GM18858 (cell line): ENCODE results near the gene LRP5.

Source experiments
- ATAC-seq: cut with Tn5 transposase; IDR thresholded peaks from one replicate; pipeline ENCODE4 v1.9.1; 2021; ENCODE audit not compliant: unreplicated experiment

LRP5 gene

GRCh38 chr11:68369756-68370155 is 57.4 kb downstream of the LRP5 start:
- ATAC-seq = no peak

DNA sequence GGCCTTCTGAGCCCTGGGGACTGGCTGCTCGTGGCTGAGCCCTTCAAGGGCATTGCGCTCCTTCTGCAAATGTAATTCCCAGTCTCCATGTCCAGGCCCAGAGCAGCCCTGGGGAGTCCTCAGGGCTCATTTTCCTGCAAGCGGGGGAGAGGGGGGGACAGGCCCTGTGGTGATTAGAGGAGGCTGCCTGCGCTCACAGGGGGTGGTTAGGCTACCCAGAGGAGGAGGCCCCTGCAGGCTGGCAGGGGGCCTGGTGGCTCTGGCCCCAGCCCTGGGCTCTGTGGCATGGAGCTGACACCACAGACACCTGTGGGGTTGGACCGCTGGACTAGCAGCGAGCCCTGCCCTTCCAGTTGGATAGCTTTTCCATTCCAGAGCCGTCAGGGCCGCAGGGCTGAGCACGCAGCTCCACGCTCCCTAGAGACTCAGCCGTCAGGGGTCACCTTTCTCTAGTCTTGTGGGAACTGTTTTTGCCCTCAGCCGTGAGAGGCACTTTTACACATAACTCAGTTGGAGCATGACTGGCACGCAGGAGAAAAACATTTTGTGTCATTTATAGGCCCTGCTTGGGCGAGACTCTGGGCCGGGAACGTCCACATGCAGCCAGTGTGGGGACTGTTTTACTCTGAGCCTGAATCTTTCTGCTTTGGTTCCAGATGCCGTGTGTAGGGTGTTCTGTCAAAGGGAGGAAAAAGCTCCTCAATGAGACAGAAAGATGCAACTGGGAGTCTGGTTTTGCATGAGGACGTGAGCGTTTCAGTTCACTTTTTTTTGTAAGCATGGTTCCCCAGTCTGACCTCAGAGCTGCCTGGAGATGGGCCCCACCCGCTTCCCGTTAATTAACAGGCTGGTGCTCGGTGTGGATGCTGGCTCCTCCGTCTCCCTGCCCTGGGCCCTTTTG is 58.1 kb downstream of the LRP5 start:
- ATAC-seq = peak; percentile 59

- no peak for ATAC-seq
Observed at GRCh38 chr11:68371171-68372041, 59.0 kb downstream of the LRP5 start.

DNA sequence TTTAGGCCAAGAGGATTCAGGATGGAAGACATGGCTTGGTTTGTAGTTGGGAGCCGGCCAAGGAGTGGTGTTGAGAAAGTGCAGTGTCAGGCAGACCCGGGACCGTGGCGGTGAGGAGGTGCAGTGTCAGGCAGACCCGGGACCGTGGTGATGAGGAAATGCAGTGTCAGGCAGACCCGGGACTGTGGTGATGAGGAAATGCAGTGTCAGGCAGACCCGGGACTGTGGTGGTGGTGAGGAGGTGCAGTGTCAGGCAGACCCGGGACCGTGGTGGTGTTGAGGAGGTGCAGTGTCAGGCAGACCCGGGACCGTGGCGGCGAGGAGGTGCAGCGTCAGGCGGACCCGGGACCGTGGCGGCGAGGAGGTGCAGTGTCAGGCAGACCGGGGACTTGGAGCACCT is 59.7 kb downstream of the LRP5 start:
- ATAC-seq = no peak

GRCh38 chr11:68372625-68373024 is 60.2 kb downstream of the LRP5 start:
- ATAC-seq = no peak

- no peak for ATAC-seq
Observed at GRCh38 chr11:68373189-68373814, 60.9 kb downstream of the LRP5 start.

- ATAC-seq = no peak
Observed at GRCh38 chr11:68373815-68374501, 61.6 kb downstream of the LRP5 start.

DNA sequence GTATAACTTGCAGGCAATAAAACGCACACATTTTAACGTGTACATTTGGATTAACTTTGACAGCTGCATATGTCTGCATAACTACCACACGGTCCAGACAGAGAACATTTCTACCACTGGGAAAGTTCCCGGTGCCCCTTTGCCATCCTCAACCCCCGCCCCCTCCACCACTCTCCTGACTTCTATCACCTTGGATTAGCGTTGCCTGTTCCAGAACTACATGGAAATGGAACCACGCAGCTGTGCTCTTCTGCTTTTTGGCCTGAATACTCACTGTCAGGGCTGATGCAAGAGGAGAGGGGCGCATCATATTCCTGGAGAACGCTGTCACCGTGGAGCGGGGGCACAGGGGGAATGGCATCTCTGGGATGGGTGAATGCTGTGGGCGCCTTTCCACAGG is 62.1 kb downstream of the LRP5 start:
- ATAC-seq = no peak

DNA sequence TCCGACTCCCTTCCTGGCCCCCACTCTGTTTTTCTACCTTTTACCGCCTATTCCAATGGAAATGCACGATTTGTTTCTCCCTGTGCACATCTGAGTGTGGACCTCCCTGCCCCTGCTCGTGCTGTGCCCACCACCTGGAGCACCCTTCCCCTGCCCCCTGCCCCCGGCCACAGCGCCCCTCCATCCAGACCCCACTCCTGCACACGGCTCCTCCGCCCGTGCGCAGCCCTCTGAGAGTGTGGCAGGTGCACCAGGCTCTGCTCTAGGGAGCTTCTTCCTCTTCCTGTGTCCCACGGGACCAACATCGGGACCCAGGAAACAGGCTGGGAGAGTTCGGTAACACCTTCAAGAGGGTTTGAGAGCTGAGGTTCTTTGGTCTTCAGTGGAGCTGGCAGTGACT is 62.9 kb downstream of the LRP5 start:
- ATAC-seq = no peak

DNA sequence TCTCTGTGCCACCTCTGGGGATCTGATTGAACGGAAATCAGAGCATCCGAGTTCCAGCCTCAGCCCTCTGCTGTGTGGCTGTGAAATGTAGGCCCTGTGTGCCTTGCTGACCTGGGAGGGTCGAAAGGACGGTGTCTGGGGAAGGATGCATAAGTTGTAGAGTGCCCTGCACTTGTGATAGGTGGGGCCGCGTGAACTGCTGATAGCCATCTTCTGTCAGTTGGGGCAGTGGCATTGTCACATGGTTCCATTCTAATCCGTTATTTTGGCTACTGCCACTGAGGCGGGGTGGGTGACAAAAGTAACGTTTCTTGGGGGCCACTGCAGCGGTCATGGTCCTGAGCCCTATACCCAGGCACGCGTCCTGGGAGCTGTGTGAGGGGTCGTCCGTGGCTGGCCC is 63.4 kb downstream of the LRP5 start:
- ATAC-seq = no peak

DNA sequence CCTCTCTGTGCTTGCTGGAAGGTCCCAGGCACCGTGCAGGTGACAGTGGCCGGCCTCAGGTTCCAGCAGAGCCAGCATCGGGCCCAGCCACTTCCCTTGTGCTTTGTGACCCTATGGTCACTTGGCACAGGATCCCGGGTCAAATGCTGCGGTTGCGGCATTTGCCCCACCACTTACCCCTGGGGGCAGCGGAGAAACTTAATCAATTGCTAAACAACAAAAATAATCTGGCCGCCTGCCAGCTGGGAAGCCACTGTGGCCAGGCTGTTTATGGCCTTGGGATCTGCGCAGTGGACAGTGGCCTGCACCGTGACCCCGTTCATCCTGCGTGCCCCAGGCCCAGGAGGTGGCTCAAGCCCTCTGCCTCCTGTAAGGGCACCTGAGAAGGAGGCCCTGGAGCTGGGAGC is 65.0 kb downstream of the LRP5 start:
- ATAC-seq = no peak

- ATAC-seq = no peak
Observed at GRCh38 chr11:68379206-68379605, 66.8 kb downstream of the LRP5 start.

DNA sequence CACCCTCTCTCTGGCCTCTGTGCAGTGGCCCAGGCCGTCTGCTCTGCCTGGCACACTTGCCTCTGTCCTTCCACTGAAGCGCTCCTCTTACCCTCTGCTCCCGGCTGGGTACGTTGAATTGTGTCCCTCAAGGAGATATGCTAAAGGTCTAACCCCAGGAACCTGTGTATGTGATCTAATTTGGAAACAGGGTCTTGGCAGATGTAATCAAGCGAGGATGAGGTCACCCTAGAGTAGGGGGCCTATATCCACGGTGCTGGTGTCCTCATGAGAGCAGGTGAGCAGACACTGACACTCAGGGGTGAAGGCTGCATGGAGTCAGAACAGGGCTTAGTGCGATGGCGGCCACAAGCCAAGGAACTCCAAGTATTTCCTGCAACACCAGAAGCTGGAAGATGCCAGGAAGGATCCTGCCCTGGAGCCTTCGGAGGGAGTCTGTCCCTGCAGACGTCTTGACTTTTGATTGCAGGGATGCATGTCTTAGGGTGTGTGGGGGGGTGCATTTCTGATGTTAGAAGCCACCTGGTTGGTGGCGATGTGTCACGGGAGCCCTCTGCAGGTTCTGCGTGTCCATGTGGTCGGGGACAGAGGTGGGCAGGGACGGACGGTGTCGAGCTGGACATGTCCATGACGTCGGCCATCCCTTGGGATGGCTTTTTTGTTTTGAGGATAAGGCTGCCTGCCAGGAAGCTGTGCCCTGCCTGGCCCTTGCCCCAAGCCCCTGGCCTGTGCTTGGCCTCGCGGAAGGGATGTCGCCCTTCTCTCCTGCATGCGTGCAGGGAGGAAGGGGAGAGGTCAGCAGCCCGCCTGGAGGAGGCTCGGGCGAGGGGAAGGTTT is 68.6 kb downstream of the LRP5 start:
- no peak for ATAC-seq

DNA sequence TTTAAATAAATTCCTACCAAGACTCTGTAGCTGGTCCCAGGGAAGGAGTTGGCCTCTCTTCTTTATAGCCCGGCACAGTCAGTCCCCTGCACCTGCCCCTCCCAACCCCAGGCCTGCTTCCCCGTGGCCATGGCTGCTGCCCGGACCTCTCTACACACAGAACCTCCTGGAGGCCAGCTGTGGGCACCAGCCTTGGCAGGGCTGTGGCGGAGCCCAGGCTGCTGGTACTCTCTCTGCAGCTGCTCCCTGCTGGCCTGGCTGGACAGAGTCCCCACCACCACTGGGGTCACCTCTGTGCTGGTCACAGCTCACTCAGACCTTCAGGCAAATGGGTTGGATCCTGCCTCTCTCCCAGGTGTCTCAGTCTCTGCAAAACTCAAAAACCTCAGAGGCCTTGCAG is 69.3 kb downstream of the LRP5 start:
- no peak for ATAC-seq

GRCh38 chr11:68382358-68382998 is 70.1 kb downstream of the LRP5 start:
- no peak for ATAC-seq

- no peak for ATAC-seq
Observed at GRCh38 chr11:68383976-68384501, 71.6 kb downstream of the LRP5 start.

GRCh38 chr11:68384530-68385081 is 72.2 kb downstream of the LRP5 start:
- no peak for ATAC-seq

DNA sequence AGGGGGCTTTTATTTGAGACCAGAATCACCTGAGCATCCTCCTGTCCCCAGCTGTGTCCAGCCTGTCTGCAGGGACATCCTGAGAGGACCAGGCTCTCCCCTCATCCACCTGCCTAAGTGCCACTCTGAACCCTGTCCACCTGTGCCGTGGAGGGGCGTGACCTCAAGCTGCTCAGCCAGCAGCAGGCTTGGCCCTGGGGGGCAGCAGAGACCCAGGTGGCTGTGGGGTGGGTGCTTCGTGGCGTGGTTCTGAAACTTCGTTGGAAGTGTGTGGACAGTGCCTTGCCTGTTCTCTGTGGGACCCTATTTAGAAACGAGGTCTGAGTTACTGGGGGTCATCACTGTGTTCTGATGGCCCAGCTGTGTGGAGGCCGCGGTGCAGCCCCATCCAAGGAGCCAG is 72.7 kb downstream of the LRP5 start:
- no peak for ATAC-seq

DNA sequence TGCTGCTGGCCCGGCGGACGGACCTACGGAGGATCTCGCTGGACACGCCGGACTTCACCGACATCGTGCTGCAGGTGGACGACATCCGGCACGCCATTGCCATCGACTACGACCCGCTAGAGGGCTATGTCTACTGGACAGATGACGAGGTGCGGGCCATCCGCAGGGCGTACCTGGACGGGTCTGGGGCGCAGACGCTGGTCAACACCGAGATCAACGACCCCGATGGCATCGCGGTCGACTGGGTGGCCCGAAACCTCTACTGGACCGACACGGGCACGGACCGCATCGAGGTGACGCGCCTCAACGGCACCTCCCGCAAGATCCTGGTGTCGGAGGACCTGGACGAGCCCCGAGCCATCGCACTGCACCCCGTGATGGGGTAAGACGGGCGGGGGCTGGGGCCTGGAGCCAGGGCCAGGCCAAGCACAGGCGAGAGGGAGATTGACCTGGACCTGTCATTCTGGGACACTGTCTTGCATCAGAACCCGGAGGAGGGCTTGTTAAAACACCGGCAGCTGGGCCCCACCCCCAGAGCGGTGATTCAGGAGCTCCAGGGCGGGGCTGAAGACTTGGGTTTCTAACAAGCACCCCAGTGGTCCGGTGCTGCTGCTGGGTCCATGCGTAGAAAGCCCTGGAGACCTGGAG is 74.1 kb downstream of the LRP5 start:
- ATAC-seq = no peak
